ENCODE results near the gene FOCAD.

DNA sequence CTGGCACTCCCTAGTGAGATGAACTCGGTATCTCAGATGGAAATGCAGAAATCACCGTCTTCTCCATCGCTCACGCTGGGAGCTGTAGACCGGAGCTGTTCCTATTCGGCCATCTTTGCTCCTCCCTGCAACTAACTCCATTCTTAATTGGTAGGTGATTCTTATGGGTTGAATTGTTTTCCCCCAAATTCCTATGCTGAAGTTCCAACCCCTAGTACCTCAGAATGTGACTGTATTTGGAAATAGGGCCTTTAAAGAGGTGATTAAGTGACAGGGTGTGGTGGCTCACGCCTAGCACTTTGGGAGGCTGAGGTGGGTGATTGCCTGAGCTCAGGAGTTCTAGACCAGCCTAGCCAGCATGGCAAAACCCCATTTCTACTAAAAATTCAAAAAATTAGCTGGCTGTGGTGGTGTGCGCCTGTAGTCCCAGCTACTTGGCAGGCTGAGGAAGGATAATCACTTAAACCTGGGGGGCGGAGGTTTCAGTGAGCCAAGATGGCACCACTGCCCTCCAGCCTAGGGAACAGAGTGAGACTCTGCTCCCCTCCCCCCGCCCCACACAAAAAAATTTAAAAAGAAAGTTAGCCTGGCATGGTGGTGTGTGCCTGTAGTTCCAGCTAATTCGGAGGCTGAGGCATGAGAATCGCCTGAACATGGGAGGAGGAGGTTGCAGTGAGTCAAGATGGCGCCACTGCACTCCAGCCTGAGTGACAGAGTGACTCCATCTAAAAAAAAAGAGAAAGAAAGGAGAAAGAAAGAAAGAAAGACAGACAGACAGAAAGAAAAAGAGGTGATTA lies 25.2 kb upstream of the FOCAD start:
- TF ChIP-seq, protein P1, sequence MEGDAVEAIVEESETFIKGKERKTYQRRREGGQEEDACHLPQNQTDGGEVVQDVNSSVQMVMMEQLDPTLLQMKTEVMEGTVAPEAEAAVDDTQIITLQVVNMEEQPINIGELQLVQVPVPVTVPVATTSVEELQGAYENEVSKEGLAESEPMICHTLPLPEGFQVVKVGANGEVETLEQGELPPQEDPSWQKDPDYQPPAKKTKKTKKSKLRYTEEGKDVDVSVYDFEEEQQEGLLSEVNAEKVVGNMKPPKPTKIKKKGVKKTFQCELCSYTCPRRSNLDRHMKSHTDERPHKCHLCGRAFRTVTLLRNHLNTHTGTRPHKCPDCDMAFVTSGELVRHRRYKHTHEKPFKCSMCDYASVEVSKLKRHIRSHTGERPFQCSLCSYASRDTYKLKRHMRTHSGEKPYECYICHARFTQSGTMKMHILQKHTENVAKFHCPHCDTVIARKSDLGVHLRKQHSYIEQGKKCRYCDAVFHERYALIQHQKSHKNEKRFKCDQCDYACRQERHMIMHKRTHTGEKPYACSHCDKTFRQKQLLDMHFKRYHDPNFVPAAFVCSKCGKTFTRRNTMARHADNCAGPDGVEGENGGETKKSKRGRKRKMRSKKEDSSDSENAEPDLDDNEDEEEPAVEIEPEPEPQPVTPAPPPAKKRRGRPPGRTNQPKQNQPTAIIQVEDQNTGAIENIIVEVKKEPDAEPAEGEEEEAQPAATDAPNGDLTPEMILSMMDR (conservative IDR thresholded peaks at IDR 0.05; ENCODE audit: low read length) = no peak
- no peak for TF ChIP-seq EZH2phosphoT487 (IDR thresholded peaks at IDR 0.05; ENCODE audit: borderline replicate concordance)
